Gastrocnemius medialis (tissue), 4 donors: ENCODE measurements around the gene RHAG. TPM values are rescaled to one million over a fixed set of nuclear protein-coding genes. Genes with fewer than 3 reads are reported as not detected.
"Not testable (repeated sequence)": the region's sequence is repeated elsewhere in the genome, so short reads cannot be mapped to it uniquely, and the experiment has no call there.

Source experiments
- ATAC-seq, 2 donors: fragments of 150-250 bp; one replicate each; pipeline ENCODE4 v1.9.1; 2016
- DNase-seq, 2 donors: peaks; one replicate each; pipeline ENCODE4 v3.0.0-alpha.2; 2019
- H3K27ac ChIP-seq, 4 donors: fragments of 200-600 bp; sonication (generic); 1 replicate in 1 of 4; 2 replicates in 3 of 4; pipeline ENCODE4 v1.5.1; 2016 to 2018; ENCODE audit warnings: mild to moderate bottlenecking in 2 of 4, moderate library complexity in 1 of 4
- H3K27me3 ChIP-seq, 3 donors: fragments of 200-600 bp; sonication (generic) in 2 of 3; 1 replicate in 1 of 3; 2 replicates in 2 of 3; pipeline versions ENCODE4 v1.5.1 to v1.6.0; 2016 to 2019; ENCODE audit warnings: mild to moderate bottlenecking in 1 of 3, moderate library complexity in 1 of 3
- H3K36me3 ChIP-seq, 2 donors: fragments of 200-600 bp; sonication (generic) in 1 of 2; one replicate each; pipeline ENCODE4 v1.5.1; 2017 to 2018
- H3K4me1 ChIP-seq, 2 donors: fragments of 200-600 bp; sonication (generic) in 1 of 2; one replicate each; pipeline ENCODE4 v1.5.1; 2016 to 2017; ENCODE audit warnings: mild to moderate bottlenecking in 2 of 2
- H3K4me3 ChIP-seq, 4 donors: fragments of 200-600 bp; sonication (generic) in 3 of 4; 1 replicate in 1 of 4; 2 replicates in 3 of 4; pipeline ENCODE4 v1.5.1; 2016 to 2019; ENCODE audit warnings: mild to moderate bottlenecking in 2 of 4
- H3K9me3 ChIP-seq, 3 donors: fragments of 200-600 bp; sonication (generic) in 2 of 3; 1 replicate in 1 of 3; 2 replicates in 2 of 3; pipeline ENCODE4 v1.5.1; 2016 to 2019
- CTCF ChIP-seq, 5 experiments: fragments of 450-650 bp in 3 of 5; fragments of 200-600 bp in 2 of 5; sonication (generic) in 2 of 5; IDR thresholded peaks in 4 of 5; conservative IDR thresholded peaks in 1 of 5; 1 replicate in 4 of 5; 2 replicates in 1 of 5; pipeline ENCODE4 v1.5.1; 2016 to 2019; ENCODE audit warnings: antibody characterized with exemption in 5 of 5, mild to moderate bottlenecking in 3 of 5, moderate library complexity in 3 of 5
- POLR2A ChIP-seq, 2 donors: fragments of 450-650 bp; IDR thresholded peaks; one replicate each; pipeline ENCODE4 v1.6.1; 2017; ENCODE audit warnings: antibody characterized with exemption in 2 of 2, mild to moderate bottlenecking in 2 of 2, moderate library complexity in 2 of 2
- in situ Hi-C, 4 donors: fragments of 200-750 bp; cut with MboI; loops; one replicate each; pipeline versions ENCODE4 v1.15.0 to v1.8.0; 2017; ENCODE audit warnings: low sequenced_read_pairs in 4 of 4
- intact Hi-C: fragments of 100-400 bp; cut with DNase I; formaldehyde crosslinking; loops from one replicate; pipeline ENCODE4 v1.15.1; 2023; ENCODE audit warnings: low total_unique reads
- total RNA-seq, 4 donors: library from RNA; depleted of rRNA; stranded (reverse); fragments of >200 nt; gene quantifications; one replicate each; pipeline versions ENCODE4 v1.1.0 to v1.2.3, GENCODE V29; 2016

Gene RHAG
- total RNA-seq, 4 donors from 2014 or later = 0.26 TPM; not detected in 3

DNA sequence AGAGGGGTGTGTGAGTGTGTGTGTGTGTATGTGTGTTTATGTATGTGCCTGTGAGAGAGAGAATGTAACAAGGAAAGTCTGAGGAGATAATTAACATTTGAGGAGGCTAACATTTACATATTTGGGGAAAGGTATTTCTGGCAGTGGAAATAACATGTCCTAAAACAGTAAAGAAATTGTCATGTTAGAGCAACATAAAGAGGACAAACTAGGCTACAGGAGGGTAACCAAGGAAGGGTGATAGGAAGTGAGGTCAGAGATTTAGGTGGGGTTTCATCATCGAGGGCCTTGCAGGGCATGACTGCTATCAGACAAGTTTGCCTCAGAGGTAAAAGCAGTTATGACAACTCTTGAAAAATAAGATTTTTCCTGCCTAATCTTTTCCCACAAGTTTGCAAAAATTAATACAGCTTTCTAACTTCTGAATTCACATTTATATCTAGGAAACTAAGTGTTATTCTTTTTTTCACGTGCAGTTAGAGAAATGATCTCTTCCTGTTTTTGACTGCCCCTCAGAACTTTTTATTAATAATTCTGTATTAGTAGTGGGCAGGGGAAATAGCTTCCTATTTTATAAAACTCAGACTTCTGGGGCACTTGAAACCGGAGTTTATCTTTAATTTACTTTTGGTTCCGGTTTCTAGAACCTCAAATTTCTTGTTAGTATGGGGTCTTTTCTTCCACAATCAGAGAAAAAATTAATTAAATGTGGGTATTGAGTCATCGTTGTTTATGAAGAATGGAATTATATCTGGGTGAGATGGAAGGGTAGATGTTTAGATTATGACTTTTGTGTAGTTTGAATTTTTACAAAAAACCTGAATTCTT, 30.5 kb upstream of the RHAG start:
- intact Hi-C loops (no loop called here), in situ Hi-C loops (no loop called here)
- no peak for DNase-seq
- Histone ChIP-seq H3K27me3 (no peaks in the 10 kb centered on the region), H3K4me3 (no peak overlapping the region), H3K27ac (no peak overlapping the region), H3K36me3 (no peaks in the 10 kb centered on the region), H3K4me1 (no peaks in the 10 kb centered on the region), H3K9me3 (no peaks in the 10 kb centered on the region)
- ATAC-seq = no peak
- TF ChIP-seq CTCF (IDR thresholded peaks at IDR 0.05 in 4 of 5, conservative IDR thresholded peaks at IDR 0.05 in 1 of 5) = no peak

DNA sequence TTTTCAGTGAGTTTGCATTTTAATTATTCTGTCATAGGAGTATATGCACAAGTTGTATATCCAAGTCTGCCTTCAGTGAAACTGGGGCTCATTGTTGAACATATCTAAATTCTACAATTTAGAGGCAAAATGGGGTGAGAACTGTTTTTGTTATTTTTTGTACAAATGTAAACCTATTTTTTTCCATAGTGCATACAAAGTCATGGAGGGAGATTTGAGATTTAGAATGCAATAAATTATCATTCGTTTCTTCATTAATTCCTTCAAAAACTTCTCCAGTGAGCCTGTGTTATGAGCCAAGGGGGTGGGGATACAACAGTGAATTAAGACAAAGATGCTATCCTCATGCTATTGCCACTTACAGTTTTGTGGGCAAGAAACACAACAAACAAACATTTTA, 29.8 kb upstream of the RHAG start:
- intact Hi-C loops (no loop called here), in situ Hi-C loops (no loop called here)
- no peaks in the 10 kb centered on the region for H3K36me3 ChIP-seq
- H3K4me3 ChIP-seq = no peak overlapping the region
- TF ChIP-seq POLR2A (IDR thresholded peaks at IDR 0.05) (no peak), CTCF (IDR thresholded peaks at IDR 0.05 in 4 of 5, conservative IDR thresholded peaks at IDR 0.05 in 1 of 5) (no peak)
- no peaks in the 10 kb centered on the region for H3K27me3 ChIP-seq
- DNase-seq = no peak
- no peak for ATAC-seq
- H3K4me1 ChIP-seq = no peaks in the 10 kb centered on the region
- no peaks in the 10 kb centered on the region for H3K9me3 ChIP-seq
- no peak overlapping the region for H3K27ac ChIP-seq

GRCh38 chr6:49664817-49665216, 28.2 kb upstream of the RHAG start:
- H3K4me3 ChIP-seq = no peak overlapping the region
- H3K36me3 ChIP-seq = no peaks in the 10 kb centered on the region
- H3K9me3 ChIP-seq = no peaks in the 10 kb centered on the region
- intact Hi-C loops (no loop called here), in situ Hi-C loops (no loop called here)
- H3K4me1 ChIP-seq = no peaks in the 10 kb centered on the region
- H3K27ac ChIP-seq = no peak overlapping the region
- ATAC-seq = no peak
- no peak for DNase-seq
- H3K27me3 ChIP-seq = no peaks in the 10 kb centered on the region
- TF ChIP-seq CTCF (IDR thresholded peaks at IDR 0.05 in 4 of 5, conservative IDR thresholded peaks at IDR 0.05 in 1 of 5) (no peak), POLR2A (IDR thresholded peaks at IDR 0.05) (no peak)

- H3K27ac ChIP-seq, H3K27me3 ChIP-seq, ATAC-seq, H3K4me1 ChIP-seq, H3K4me3 ChIP-seq, intact Hi-C loops, DNase-seq, H3K36me3 ChIP-seq, in situ Hi-C loops, H3K9me3 ChIP-seq: not testable (repeated sequence)
Observed at GRCh38 chr6:49664054-49664453, 27.4 kb upstream of the RHAG start.

DNA sequence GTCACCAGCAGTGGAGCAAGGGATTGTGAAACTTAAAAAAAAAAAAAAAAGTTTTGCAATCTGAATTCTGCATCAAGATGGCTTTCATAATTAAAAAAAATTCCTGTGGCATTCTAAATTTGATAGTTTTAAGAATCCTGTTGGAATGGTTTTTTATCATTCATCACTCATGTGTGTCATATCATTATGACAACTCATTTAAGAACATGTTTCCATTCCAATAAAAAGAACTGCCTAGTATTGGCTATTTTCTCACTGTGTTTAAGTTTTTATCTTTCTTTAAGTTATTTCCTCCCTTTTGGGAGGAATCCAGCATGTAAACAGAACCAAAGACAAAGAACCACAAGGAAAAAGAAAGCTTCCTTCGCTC, 26.2 kb upstream of the RHAG start:
- H3K9me3 ChIP-seq = no peaks in the 10 kb centered on the region
- DNase-seq (no peak), ATAC-seq (no peak)
- H3K4me1 ChIP-seq = no peaks in the 10 kb centered on the region
- intact Hi-C loops (no loop called here), in situ Hi-C loops (no loop called here)
- no peaks in the 10 kb centered on the region for H3K27me3 ChIP-seq
- H3K27ac ChIP-seq = no peak overlapping the region
- H3K36me3 ChIP-seq = no peaks in the 10 kb centered on the region
- TF ChIP-seq CTCF (IDR thresholded peaks at IDR 0.05 in 4 of 5, conservative IDR thresholded peaks at IDR 0.05 in 1 of 5) (no peak), POLR2A (IDR thresholded peaks at IDR 0.05) (no peak)
- H3K4me3 ChIP-seq = no peak overlapping the region
